ENCODE results near the gene CACNB1.

The CACNB1 gene

DNA sequence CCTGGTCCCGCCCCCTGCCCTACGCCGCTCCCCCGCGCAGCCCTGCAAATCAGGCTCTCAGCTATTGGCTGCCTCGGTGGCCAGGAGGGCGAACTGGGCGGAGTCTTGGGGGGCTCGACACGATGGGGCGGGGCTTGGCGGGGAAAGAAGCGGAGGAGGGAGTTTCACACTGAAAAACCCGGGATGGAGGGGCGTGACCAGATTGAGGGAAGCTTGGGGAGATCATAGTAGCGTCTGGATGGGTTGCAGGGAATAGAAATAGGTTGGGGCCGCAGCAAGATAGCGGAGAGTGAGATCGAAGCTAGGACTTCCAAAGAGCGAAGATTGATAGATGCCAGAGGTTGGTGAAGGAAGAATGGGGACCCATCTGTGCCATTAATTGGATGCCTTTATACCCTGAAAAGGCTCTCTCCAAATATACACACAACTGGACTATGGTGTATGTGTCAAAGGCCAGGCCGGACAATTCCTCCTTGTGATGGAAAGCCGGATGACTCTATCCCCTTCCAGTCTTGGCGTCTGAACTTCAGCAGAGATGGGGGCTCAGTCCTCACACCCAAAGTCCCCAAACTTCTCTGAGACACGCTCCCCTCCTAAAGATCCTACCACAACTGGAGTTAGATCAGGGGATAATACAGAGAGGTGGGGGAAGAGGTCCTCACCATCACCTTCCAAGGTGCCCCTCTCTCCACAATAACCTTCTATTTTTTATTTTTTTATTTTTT, 28.7 kb upstream of the CACNB1 start:
- DNase-seq (ENCODE audit: low spot score): no peak

DNA sequence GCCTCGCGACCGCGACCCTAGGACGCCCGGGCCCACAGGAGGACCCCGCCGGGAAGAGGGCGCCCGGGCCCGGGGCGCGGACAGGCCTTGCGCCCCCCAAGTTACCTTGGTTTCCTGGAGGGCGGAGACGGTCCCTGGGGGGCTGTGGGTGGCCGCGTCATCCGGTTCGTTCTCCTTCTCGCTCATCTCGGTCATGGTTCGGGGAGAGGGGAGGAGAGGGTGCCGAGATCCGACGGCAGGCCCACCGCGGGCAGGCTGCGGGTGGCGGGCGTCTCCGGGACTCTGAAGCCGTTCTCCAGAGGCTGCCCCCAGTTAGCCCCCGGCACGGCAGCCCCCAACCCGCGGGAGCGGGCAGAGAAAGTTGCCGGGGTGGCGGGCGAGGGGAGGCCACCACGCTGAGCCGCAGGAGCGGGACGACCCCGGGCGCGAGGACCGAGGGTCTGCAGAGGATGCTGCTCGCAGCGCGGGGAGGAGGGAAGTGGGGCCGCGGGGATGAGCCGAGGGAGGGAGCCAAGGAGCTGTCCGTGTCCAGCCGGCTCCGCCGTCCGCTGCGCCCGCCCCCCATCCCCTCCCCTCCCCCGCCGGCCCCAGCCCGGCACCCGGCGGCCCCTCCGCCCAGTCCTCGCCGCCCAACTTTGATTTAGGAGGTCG, 28.0 kb upstream of the CACNB1 start, which contains the start of gene STAC2:
Gene STAC2 (minus strand): TSS at position 638 of the 651 bp plus-strand sequence. CDS start 443 bp downstream, at position 195.
- DNase-seq (ENCODE audit: low spot score): no peak

DNA sequence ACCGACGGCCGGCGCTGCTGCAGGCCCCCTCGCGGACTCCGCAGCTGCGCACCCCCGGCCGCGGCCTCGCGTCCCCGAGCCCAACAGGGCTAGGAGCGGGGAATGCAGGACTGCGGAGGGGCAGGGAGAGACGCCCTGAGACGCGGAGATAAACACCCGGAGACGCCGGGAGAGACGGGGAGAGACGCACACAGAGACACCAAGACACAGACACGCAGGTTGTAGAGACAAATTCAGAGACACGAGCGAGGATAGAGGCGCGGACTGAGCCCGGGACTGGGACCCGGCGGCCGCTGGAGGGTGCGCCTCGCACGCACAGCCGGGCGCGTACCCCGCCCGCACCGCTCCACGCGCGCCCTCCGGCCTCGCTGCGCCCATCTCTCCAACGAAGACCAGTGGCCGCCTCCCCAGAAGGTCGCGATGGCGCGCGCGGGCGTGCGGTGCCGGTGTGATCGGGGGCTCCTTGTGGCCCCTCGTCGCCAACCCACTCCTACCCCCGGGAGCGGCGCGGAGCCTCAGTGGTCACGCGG, 27.4 kb upstream of the CACNB1 start:
- no peak for DNase-seq (ENCODE audit: low spot score)

DNA sequence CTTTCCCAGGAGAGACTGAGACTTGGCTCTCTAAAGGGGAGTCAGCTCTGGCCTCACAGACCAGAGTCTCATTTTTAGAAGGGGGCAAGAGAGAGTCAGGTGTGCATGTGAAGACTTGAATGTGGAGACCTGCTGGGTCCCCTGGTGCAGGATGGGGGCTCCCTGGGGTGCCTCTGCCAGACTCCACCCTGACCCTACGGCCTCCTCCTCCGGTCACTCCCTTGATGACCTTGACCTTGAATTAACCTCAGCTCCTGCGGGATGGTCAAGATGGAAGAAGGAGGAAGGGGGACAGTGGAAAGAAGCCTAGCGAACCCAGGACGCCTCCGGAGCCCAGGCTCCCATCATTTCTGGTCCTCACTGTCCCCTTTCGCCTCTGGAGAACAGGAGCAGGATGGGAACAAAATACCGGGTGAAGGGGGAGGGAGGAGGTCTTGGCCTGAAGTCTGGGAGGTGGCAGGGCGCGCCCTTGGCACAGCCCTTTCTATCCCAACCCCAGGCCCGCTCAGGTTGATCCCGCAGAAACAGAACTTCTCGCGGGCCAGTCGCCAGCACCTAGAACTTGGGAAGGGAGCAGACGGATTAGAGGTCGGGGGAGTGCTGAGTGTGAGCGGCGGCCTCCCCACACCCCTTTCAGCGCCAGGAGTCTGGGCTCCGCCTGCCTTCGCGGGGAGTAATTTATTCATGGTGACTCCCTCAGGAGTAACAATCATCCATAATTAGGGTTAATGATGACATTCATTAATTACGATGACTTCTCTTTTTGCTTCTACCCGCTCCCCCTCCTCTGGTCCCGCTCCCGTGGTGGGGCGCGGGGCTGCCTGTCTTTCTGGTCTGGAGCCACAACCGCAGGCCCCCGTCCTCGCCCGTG, 26.7 kb upstream of the CACNB1 start:
- DNase-seq (ENCODE audit: low spot score): no peak

DNA sequence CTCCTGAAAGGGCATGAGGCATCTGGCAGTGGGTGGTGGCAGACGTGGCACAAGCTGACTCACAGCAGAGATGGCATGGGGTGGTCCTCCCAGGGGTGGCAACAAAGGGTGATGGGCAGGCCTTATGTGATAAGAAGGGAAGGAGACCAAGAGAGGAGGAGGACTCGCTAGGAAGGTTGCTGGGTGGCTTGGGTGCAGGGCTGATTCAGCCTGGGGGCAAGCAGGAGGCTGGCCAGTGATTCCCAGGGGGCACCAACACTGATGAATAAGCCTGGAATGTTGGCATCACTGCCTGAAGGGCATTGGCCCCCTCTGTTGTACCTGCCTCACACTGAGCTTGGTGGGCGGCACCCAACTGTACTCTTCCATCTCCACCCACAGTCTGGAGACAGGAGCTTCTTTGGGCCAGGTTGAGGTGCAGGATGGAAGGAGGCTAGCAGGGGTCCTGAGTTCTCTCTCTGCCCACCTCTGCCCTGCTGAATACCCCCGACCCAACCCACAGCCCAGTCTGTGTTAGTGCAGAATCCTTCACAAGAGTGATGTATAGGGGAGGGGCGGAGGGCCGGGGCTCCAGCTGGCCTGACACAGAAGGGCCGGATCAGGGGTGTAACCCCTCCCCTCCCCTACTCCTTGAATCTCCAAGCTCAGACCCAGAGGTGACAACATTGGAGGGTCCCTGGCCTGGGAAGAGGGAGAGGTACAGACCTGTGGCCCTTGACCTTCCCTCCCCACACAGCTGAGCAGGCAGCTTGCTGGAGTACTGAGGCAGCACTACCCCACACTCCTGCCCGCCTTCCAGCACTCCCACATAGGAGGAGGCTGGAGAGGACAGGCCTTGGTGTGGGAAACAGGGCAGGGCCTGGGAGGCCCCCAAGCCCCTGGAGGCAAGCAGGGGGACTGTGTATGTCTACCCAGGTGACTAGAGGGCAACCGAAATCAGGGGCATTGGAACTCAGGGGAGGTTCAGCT, 25.7 kb upstream of the CACNB1 start:
- no peak for DNase-seq (ENCODE audit: low spot score)

DNA sequence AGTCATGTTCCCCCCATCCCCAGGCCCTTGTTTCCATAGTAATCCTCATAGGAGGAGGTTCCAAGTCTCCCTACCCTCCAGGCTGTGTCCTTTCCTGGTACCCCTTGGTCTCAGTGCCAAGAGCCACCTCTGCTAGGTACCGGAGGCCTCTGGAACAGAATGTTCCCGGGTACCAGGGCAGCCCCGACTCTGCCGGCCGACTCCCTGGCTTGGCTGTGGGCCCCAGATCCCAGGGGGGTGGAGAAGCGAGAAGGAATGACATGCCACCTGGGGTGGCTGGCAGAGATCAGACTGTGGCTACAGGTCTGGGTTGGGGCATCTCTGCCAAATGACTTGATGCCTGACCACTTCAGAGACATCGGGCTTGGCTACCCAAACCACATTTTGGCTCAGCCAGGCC, 24.7 kb upstream of the CACNB1 start:
- no peak for DNase-seq (ENCODE audit: low spot score)

DNA sequence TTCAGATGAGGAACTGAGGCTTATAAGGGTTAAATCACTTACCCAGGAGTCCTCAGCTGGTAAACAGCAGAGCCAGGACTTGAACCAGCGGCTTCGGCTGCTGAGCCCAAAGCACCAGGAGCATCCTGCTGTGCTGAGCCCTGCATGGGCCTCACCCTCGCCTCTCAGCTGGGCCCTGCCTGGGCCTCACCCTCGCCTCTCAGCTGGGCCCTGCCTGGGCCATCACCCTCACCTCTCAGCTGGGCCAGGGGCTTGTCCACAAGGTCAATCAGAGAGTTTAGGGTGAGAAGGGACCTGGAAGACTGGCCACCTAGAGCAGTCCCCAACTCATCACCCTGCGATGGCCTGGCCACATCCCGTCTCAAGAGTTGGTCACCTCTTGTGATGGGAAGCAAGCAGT, 24.1 kb upstream of the CACNB1 start:
- DNase-seq (ENCODE audit: low spot score): no peak

DNA sequence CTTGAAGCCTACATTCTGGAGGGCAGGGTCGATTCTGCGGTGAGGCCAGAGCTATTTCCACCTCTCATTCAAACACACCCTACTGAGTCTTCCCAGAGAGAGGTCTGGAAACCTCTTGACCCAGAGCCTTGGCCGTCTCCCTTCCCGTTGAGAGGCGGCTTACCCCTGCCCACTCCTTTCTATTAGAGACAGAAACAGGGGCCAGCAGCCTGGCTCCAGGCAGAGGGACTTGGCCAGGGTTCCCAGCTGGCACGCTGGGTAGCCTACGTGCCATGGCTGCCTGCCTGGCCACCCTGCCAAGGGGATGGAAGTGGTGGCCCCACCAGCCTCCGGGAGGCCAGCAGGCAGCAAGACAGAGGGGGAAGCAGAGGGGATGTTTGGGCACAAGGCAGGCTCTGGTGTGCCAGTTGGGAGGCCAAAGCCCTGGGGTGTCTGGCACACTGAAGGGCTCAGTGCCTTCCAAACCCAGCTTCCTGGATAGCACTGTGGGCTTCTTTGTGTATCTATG, 22.2 kb upstream of the CACNB1 start:
- no peak for DNase-seq (ENCODE audit: low spot score)

DNA sequence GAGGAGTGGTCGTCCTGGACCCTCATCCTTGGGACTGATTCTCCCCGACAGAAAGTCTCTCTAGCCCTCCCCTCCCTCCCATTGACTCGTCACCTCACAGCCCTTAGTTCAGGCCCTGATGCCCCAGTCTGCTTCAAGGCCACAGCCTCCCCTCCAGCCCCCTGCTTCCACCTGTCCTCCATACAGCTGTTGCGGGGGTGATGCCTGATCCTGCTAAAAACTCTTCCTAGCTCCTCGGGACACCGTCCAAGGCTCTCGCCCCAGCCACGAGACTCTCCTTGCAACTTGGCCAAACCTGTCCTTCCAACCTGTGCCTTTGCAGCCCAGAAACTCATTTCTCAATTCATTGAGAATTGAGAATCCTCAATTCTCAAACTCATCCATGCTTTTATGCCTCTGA, 21.4 kb upstream of the CACNB1 start:
- DNase-seq (ENCODE audit: low spot score): no peak

DNA sequence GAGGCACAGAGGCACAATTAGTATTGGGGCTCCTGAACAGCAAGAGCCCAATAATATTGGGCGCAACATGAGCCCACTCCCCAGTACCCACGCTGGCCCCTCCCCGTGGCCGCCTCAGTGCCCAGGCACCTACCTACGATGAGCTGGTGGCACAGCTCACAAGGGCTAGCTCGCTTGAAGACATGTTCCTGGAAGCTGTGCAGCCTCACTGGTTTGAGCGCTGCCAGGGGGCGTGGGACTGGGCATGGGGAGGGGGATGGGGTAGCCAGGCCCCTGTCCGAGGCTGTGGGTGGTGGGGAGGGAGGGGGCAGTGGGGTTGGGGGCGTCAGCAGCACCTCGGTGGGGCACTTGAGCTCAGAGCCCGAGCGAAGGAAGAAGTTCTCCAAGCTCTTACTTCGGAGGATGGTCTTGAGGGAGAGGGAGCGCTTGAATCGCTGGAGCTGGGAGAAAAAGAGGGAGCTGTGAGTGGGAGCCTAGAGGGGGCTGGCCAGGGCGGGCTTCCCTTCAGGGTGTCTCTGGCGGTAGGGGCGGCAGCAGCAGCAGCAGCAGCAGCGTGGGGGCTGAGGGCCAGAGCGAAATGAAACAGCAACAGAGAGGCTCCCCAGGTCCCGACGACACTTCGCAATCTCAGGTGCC, 20.4 kb upstream of the CACNB1 start:
- DNase-seq (ENCODE audit: low spot score): no peak

DNA sequence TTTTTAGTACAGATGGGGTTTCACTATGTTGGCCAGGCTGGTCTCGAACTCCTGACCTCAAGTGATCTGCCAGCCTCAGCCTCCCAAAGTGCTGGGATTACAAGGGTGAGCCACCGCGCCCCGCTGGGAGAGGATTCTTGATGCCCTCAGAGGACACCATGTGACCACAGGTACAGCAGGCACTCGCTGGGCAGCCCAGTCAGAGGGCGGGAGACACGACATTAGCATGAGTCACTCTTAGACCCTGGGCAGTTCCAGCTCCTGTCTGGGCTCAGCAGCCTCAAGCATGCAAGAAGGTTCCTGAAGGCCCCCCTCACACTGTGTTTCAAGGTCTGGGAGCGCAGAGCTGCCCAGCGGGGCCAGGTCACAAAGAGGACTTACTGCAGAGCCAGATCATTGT, 16.4 kb upstream of the CACNB1 start:
- no peak for DNase-seq (ENCODE audit: low spot score)

DNA sequence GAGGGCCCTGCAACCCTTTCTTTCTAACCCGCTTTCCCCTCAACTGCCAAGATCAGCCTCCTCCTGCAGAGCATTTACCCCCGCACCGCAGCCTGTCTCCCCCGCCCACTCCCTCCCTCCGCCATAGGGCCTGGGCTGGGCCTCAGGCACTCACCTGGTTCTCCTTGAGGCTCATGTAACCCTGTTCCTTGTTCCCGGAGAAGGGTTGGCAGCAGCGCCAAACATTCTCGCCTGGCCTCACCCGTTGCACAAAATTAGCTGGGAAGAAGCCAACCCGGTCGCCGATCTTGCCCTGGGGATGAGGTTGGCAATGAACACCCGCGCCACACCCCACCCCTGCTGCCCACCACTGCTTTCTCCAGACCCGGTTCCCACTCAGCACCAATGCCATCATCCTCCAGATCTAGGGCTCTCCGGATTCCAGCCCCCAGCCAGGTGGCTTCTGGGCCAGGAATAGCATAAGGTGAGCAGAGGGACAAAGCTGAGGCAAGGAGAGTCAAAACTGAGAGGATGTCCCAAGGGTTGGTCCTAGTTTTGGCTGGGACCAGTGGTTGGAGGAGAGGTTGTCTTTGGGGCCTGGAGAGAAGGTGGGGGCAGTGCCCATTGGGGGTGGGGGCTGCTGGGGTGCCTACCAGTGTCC, 15.5 kb upstream of the CACNB1 start:
- DNase-seq (ENCODE audit: low spot score): no peak

DNA sequence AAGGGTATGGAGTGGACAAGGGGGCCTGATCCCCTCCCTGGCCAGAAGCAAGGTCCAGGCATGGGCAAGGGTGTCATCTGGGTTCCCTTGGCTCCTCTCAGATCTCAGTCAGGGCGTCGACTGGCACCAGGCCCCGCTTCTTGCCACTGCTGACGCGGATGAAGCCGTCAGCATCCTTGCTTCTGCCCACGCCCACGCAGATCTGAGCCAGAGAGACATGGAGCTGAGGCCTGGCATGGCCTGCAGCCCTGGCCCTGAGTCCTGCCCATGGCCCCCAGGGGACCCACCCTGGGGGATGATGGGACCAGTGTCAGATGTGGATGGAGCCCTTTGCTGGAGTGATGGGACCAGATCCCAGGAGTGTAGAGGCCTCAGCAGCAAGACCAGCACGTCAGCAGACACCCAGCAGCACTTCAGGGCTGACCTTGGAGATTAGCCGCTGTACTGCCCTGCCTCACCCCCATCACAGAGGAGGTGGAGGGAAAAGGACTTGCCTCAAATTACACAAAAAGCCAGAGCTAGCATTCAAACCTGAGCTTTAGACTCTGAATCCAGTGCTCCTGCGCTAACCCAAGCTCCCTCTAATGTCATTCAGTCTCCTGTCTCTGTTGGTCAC, 14.8 kb upstream of the CACNB1 start:
- DNase-seq (ENCODE audit: low spot score): no peak

DNA sequence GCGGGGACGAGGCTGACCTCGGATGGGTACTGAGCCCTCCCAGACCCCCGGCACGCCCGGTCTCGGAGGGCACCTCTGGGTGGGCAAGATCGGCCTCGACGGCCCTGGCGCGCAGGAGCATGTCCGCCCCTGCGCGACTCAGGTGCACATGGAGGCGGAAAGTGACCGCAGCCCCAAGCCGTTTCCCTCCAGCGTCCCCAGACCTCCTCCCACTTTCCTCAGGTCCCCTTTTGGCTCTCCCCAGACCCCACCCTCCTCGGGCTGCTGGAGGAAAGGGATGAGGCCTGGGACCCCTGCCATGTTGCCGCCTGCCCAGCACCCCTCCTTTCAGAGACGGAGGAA, 12.6 kb upstream of the CACNB1 start:
- DNase-seq (ENCODE audit: low spot score): no peak

DNA sequence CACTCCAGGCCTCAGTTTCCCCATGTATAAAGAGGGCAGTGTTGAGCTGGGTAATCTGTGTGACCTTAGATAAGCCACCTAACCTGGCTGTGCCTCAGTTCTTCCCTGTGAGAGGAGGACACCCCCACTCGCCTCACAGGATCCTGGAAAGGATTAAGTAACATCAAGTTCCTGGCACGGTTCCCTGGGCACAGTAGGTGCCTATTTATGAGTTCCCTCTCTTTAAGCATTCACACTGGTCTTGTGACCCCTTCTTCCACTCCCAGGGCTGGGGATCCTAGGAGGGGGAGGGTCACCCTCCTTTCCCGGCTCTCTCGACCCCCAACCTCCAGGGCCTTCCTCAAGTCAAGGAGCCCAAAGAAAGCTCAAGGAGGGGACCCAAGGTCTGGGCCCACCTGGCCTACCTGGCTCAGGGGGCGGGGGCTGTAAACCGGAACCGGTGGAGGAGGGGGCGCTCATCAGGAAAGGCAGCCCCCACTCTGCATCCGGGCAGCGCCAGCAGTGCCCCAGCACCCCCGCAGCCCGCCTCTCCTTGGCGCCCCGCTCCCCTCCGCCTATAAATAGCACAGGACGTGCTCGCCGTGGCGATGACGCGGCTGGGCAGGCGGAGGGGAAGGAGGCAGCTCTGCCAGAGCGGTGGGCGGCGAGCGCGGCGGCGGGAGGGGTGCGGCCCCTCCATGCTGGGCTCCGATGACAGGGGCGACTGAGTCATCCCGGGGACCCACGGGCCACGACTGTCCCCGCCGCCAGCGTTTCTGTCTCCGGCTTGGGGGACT, 12.0 kb upstream of the CACNB1 start:
- DNase-seq (ENCODE audit: low spot score): peak; percentile 60

DNA sequence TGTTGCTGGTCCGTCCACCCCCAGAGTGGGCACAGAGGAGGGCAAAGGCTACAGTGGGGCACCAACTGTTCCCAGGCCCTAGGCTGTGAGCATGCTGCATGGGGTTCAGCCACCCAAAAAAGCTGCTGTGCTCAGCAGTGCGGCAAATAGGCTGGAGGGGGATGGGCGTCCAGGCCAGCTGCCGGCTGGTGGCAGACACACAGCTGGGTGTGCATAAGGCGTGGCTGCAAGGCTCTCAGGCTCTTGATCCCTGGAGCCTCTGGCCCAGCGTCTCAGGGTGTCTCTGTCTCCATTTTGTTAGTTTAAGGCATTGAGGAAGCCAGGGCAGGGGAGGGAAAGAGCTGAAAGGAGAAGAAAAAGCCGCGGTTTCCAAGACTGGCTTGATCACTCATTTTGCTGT, 11.4 kb upstream of the CACNB1 start:
- DNase-seq (ENCODE audit: low spot score): no peak

DNA sequence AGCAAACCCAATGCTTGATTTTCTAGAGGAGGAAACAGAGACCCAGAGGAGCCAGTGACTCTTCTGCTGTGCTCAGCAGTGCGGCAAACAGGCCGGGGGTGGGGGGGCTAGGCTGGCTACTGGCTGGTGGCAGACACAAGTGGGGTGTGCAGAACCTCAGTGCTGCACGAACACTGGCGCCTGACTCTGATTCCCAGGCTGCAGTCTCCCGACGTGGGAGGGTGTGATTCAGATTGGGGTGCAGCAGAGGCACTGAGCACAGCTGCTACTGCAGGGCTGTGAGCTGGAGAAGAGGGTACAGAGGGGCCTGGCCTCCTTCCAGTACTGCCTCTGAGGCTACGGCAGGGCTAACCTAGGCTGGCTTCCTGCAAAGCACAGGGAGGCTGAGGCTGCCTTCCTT, 10.7 kb upstream of the CACNB1 start:
- DNase-seq (ENCODE audit: low spot score): no peak

DNA sequence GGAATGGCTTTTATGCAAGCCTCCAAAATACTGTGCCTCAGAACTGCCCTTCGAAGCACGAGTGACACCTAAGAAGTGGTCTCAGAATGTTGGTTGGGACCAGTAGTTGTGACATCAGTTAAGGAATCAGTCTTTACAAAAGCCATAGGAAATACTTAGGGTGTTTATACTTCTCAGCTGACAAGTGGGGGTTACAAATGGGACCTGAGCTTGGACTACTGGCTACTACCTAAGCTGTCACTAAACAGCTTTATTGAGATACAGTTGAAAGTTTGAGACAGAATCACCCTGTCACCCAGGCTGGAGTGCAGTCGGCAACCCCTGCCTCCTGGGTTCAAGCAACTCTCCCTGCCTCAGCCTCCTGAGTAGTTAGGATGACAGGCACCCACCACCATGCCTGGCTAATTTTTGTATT, 7.7 kb upstream of the CACNB1 start:
- DNase-seq (ENCODE audit: low spot score): no peak

DNA sequence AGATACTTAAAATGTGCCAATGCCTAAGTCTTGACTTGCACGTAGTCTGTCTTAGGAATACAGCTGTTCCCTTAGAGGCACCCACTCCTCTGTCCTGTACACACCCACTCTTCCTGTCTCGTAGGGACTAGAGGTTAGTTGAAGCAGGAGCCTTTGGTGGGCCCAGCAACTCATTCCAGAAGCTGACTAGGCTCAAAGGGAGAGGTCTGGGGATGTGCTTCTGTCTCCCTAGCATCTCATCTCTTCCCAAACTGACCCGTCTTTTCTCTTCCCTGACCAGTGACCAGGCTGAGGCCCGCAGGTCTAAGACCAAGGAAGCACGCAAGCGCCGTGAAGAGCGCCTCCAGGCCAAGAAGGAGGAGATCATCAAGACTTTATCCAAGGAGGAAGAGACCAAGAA, 6.8 kb upstream of the CACNB1 start:
- DNase-seq (ENCODE audit: low spot score): no peak

Measured in CD4-positive, alpha-beta T cell treated with Interleukin-6 at 100 ng/mL for 8 hours (primary cell).